Body of pancreas (tissue), 4 donors: ENCODE measurements around the gene STEAP1B.

ENCODE experiments used
- POLR2A ChIP-seq, 3 donors: fragments of 450-650 bp; IDR thresholded peaks; one replicate each; pipeline ENCODE4 v1.6.1; 2016; ENCODE audit warnings: antibody characterized with exemption in 3 of 3, mild to moderate bottlenecking in 2 of 3
- TF ChIP-seq, protein P1 (sequence below), 7 experiments: fragments of 450-650 bp in 4 of 7; fragments of 200-600 bp in 3 of 7; sonication (generic) in 3 of 7; IDR thresholded peaks; one replicate each; pipeline ENCODE4 v1.5.1; 2016 to 2019; ENCODE audit warnings: antibody characterized with exemption in 7 of 7

DNA sequence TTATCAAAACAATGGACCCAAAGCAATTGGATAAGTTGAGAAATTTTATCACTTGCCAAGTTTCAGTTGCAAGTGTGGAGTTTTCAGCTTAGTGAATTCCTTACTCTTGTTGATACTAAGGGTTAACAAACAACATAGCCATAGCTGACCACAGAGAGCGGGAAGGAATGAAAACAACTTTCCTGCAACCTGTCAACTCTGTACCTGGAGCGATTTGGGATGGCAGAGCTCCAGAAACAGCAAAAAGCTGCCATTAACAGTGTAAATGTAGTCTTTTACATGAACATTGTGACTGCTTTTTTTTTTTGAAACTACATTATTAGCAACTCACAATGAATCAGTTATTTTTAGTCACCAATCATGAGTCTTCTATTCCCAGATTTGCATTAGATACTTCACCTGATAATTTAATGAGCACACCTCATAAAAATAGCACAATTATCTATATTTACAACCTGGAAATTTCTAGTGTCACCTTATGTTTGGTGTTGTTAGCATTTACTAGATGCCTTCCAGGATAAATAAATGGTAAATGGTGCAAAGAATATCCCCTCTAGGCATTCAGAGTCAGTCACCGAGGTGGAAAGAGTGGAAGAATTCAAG lies 95.5 kb downstream of the STEAP1B start:
- TF ChIP-seq POLR2A (IDR thresholded peaks at IDR 0.05): no peak
- TF ChIP-seq, protein P1, sequence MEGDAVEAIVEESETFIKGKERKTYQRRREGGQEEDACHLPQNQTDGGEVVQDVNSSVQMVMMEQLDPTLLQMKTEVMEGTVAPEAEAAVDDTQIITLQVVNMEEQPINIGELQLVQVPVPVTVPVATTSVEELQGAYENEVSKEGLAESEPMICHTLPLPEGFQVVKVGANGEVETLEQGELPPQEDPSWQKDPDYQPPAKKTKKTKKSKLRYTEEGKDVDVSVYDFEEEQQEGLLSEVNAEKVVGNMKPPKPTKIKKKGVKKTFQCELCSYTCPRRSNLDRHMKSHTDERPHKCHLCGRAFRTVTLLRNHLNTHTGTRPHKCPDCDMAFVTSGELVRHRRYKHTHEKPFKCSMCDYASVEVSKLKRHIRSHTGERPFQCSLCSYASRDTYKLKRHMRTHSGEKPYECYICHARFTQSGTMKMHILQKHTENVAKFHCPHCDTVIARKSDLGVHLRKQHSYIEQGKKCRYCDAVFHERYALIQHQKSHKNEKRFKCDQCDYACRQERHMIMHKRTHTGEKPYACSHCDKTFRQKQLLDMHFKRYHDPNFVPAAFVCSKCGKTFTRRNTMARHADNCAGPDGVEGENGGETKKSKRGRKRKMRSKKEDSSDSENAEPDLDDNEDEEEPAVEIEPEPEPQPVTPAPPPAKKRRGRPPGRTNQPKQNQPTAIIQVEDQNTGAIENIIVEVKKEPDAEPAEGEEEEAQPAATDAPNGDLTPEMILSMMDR (IDR thresholded peaks at IDR 0.05): no peak
